ENCODE measurements around the gene KRTAP2-3. TPM values are rescaled to one million over a fixed set of nuclear protein-coding genes. Genes with fewer than 3 reads are reported as not detected.

Gene KRTAP2-3
- total RNA-seq, 1 donor from 2014 or later, result 0.69 TPM

DNA sequence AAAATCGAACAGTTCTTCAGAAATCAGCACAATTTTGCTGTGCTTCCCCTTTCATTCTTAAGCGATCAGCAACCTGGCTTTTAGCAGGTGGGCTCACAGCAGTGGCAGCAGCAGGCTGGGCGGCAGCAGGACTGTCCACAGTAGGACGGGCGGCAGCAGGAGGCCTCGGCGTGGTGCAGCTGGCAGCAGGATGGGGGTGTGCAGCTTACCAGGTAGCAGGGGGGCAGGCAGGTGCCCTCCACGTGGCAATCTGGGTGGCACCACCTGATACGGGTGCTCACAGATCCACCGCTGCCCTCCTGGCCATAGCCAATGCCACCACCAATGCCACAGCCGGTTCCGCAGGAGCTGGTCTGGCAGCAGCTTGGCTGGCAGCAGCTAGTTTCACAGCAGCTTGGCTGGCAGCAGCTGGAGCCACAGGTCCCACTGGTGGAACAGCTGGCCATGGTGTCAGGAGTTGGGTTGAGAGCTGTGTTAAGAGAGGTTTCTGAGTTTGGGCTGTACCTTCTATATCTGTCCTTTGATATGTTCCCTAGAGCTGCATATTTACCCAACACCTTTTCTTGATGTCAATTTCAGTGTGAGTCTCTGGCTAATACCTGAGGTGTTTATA, 30.2 kb downstream of the KRTAP2-3 start, which contains the start of gene KRTAP1-4:
TSS of gene KRTAP1-4 (minus strand) at position 563 of the 613 bp plus-strand sequence. CDS start at position 446, 117 bp downstream.
- Mint-ChIP-seq H3K9me3 (no peaks in the 10 kb centered on the region), H3K27ac (no peak within 1 kb of the TSS), H3K36me3 (no peaks in the 10 kb centered on the region), H3K4me3 (no peak within 1 kb of the TSS), H3K27me3 (ENCODE audit: low read depth) (no peaks in the 10 kb centered on the region), H3K4me1 (no peaks in the 10 kb centered on the region)
- no peak for DNase-seq (ENCODE audit: low spot score in 2 of 2, unreplicated experiment in 2 of 2)
- TF ChIP-seq, protein P1, sequence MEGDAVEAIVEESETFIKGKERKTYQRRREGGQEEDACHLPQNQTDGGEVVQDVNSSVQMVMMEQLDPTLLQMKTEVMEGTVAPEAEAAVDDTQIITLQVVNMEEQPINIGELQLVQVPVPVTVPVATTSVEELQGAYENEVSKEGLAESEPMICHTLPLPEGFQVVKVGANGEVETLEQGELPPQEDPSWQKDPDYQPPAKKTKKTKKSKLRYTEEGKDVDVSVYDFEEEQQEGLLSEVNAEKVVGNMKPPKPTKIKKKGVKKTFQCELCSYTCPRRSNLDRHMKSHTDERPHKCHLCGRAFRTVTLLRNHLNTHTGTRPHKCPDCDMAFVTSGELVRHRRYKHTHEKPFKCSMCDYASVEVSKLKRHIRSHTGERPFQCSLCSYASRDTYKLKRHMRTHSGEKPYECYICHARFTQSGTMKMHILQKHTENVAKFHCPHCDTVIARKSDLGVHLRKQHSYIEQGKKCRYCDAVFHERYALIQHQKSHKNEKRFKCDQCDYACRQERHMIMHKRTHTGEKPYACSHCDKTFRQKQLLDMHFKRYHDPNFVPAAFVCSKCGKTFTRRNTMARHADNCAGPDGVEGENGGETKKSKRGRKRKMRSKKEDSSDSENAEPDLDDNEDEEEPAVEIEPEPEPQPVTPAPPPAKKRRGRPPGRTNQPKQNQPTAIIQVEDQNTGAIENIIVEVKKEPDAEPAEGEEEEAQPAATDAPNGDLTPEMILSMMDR (IDR thresholded peaks at IDR 0.05; ENCODE audit: unreplicated experiment), result no peak

DNA sequence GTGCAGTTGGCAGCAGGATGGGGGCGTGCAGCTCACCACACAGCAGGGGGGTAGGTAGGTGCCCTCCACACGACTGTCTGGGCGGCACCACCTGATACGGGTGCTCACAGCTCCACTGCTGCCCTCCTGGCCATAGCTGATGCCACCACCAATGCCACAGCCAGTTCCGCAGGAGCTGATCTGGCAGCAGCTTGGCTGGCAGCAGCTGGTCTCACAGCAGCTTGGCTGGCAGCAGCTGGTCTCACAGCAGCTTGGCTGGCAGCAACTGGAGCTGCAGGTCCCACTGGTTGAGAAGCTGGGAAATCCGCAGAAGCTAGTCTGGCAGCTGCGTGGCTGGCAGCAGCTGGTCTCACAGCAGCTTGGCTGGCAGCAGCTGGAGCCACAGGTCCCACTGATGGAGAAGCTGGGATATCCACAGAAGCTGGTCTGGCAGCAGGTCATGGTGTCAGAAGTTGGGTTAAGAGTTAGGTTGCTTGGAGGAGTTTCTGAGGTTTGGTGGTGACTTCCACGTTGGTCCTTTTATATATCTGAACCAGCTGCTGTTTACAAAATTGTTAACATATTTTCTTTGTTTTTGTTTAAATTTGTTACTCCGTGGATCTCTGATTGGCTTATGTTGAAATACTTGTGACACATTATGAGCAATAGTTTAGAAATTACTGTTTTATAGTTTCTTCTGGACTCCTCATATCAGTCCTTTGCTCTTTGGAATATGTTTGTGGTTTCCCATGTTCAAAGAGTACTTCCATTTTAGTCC, 33.0 kb downstream of the KRTAP2-3 start, which contains the start of gene KRTAP1-5:
TSS of gene KRTAP1-5 (minus strand) at position 494 of the 757 bp plus-strand sequence. CDS start at position 441, 53 bp downstream.
- Mint-ChIP-seq H3K27me3 (ENCODE audit: low read depth) (no peaks in the 10 kb centered on the region), H3K9me3 (peaks cover 15% of the 10 kb centered on the region), H3K27ac (no peak within 1 kb of the TSS), H3K4me1 (no peaks in the 10 kb centered on the region), H3K36me3 (no peaks in the 10 kb centered on the region), H3K4me3 (no peak within 1 kb of the TSS)
- no peak for DNase-seq (ENCODE audit: low spot score in 2 of 2, unreplicated experiment in 2 of 2)
- TF ChIP-seq, protein P1 (IDR thresholded peaks at IDR 0.05; ENCODE audit: unreplicated experiment), result no peak

GRCh38 chr17:41024697-41025096, 35.2 kb downstream of the KRTAP2-3 start:
- Mint-ChIP-seq H3K9me3 (peaks cover 22% of the 10 kb centered on the region), H3K4me3 (no peak overlapping the region), H3K27ac (no peak overlapping the region), H3K36me3 (no peaks in the 10 kb centered on the region), H3K27me3 (ENCODE audit: low read depth) (no peaks in the 10 kb centered on the region), H3K4me1 (no peaks in the 10 kb centered on the region)
- TF ChIP-seq, protein P1 (IDR thresholded peaks at IDR 0.05; ENCODE audit: unreplicated experiment), result no peak
- DNase-seq (ENCODE audit: low spot score in 2 of 2, unreplicated experiment in 2 of 2), result no peak

DNA sequence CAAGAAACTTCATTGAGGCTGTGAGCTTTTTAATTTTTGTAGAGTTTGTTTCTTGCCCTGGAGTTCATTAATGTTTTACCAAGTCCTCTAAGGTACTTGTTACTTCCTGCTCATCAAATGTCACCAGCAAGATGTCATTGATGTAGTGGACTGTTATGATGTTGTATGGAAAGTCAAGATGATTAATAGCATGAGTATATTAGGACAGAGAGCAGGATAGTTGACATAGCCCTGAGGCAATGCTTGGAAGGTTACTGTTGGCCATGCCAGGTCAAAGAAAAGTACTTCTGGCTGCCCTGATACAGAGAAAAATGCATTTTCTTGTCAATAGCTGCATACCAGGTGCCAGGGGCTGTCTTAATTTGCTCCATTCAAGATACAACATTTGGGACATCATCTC, 39.6 kb downstream of the KRTAP2-3 start:
- peaks cover 28% of the 10 kb centered on the region for H3K9me3 Mint-ChIP-seq
- H3K4me1 Mint-ChIP-seq, result peaks cover 6% of the 10 kb centered on the region
- H3K27me3 Mint-ChIP-seq (ENCODE audit: low read depth), result no peaks in the 10 kb centered on the region
- TF ChIP-seq, protein P1 (IDR thresholded peaks at IDR 0.05; ENCODE audit: unreplicated experiment), result no peak
- H3K27ac Mint-ChIP-seq, result no peak overlapping the region
- DNase-seq (ENCODE audit: low spot score in 2 of 2, unreplicated experiment in 2 of 2), result no peak
- H3K4me3 Mint-ChIP-seq, result no peak overlapping the region
- no peaks in the 10 kb centered on the region for H3K36me3 Mint-ChIP-seq

DNA sequence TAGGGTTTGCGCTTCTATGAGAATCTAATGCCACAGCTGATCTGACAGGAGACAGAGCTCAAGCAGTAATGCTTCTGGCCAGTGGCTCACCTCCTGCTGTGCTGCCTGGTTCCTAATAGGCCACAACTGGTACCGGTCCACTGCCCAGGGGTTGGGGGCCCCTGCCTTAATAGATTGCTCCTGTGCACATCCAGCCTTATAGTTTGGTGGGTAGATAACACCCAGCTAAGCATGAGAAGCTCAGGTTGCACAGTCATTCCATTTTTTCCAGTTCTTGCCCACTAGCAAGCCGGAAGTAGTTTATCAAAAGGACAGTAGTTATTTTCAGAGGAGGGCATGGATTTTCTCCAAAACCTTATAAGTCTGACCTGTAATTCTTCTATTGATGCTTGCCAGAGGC, 40.5 kb downstream of the KRTAP2-3 start:
- no peak for DNase-seq (ENCODE audit: low spot score in 2 of 2, unreplicated experiment in 2 of 2)
- TF ChIP-seq, protein P1 (IDR thresholded peaks at IDR 0.05; ENCODE audit: unreplicated experiment), result no peak
- Mint-ChIP-seq H3K27me3 (ENCODE audit: low read depth) (no peaks in the 10 kb centered on the region), H3K36me3 (no peaks in the 10 kb centered on the region), H3K4me3 (no peak overlapping the region), H3K9me3 (peaks cover 28% of the 10 kb centered on the region), H3K4me1 (peaks cover 6% of the 10 kb centered on the region), H3K27ac (no peak overlapping the region)

Data from mesothelial cell of epicardium (in vitro differentiated cells).